ENCODE results near the gene HIF1A.
"Not testable (repeated sequence)": the region's sequence is repeated elsewhere in the genome, so short reads cannot be mapped to it uniquely, and the experiment has no call there.

The HIF1A gene

GRCh38 chr14:61708693-61709092 is 13.4 kb downstream of the HIF1A start:
- DNase-seq (ENCODE audit: low read depth), result not testable (repeated sequence)

- DNase-seq (ENCODE audit: low read depth), result no peak
These were observed 15.8 kb downstream of the HIF1A start for GRCh38 chr14:61710853-61711817.

- DNase-seq (ENCODE audit: low read depth), result no peak
These were observed 16.8 kb downstream of the HIF1A start for GRCh38 chr14:61712137-61712536.

GRCh38 chr14:61713724-61714437 is 18.6 kb downstream of the HIF1A start:
- no peak for DNase-seq (ENCODE audit: low read depth)

GRCh38 chr14:61716956-61717355 is 21.6 kb downstream of the HIF1A start:
- DNase-seq (ENCODE audit: low read depth), result no peak

- no peak for DNase-seq (ENCODE audit: low read depth)
These were observed 22.7 kb downstream of the HIF1A start for GRCh38 chr14:61718039-61718438.

- DNase-seq (ENCODE audit: low read depth), result no peak
These were observed 24.3 kb downstream of the HIF1A start for GRCh38 chr14:61719344-61720293.

GRCh38 chr14:61720294-61720661 is 25.0 kb downstream of the HIF1A start:
- no peak for DNase-seq (ENCODE audit: low read depth)

GRCh38 chr14:61720741-61721140 is 25.4 kb downstream of the HIF1A start:
- DNase-seq (ENCODE audit: low read depth), result no peak

GRCh38 chr14:61724133-61724532 is 28.8 kb downstream of the HIF1A start:
- DNase-seq (ENCODE audit: low read depth), result no peak

- no peak for DNase-seq (ENCODE audit: low read depth)
These were observed 31.7 kb downstream of the HIF1A start for GRCh38 chr14:61726778-61727658.

GRCh38 chr14:61730756-61731373 is 35.6 kb downstream of the HIF1A start:
- no peak for DNase-seq (ENCODE audit: low read depth)

GRCh38 chr14:61733972-61734371 is 38.7 kb downstream of the HIF1A start:
- no peak for DNase-seq (ENCODE audit: low read depth)

- no peak for DNase-seq (ENCODE audit: low read depth)
These were observed 41.4 kb downstream of the HIF1A start for GRCh38 chr14:61736751-61737150.

GRCh38 chr14:61737915-61738314 is 42.6 kb downstream of the HIF1A start:
- no peak for DNase-seq (ENCODE audit: low read depth)

GRCh38 chr14:61739133-61739532 is 43.8 kb downstream of the HIF1A start:
- DNase-seq (ENCODE audit: low read depth), result no peak

GRCh38 chr14:61742371-61742770 is 47.1 kb downstream of the HIF1A start:
- no peak for DNase-seq (ENCODE audit: low read depth)

GRCh38 chr14:61744238-61744637 is 48.9 kb downstream of the HIF1A start:
- DNase-seq (ENCODE audit: low read depth), result no peak

- not testable (repeated sequence) for DNase-seq (ENCODE audit: low read depth)
These were observed 51.0 kb downstream of the HIF1A start for GRCh38 chr14:61746346-61746745.

GRCh38 chr14:61746881-61747280 is 51.6 kb downstream of the HIF1A start:
- DNase-seq (ENCODE audit: low read depth), result no peak

- no peak for DNase-seq (ENCODE audit: low read depth)
These were observed 52.0 kb downstream of the HIF1A start for GRCh38 chr14:61747342-61747741.
